Neural progenitor cell (in vitro differentiated cells): Measurements from ENCODE around the gene CXCR5. TPM values are rescaled to one million over a fixed set of nuclear protein-coding genes. Genes with fewer than 3 reads are reported as not detected.

Experiments
- DNase-seq: peaks from one replicate; pipeline ENCODE4 v3.0.0-alpha.2; 2016; ENCODE audit warnings: low spot score
- H2AFZ ChIP-seq: fragments of 200-600 bp; sonication (generic); replicated peaks from 2 replicates; pipeline ENCODE4 v1.6.1; 2016; ENCODE audit warnings: antibody characterized with exemption
- H3F3A ChIP-seq: fragments of 200-600 bp; sonication (generic); 2 replicates; pipeline ENCODE4 v1.6.1; 2016; ENCODE audit warnings: antibody characterized with exemption, low read depth
- H3K27ac ChIP-seq: fragments of 200-600 bp; sonication (generic); 2 replicates; pipeline ENCODE4 v1.5.1; 2016; ENCODE audit warnings: mild to moderate bottlenecking
- H3K27me3 ChIP-seq: fragments of 200-600 bp; sonication (generic); 2 replicates; pipeline ENCODE4 v1.6.1; 2016; ENCODE audit warnings: mild to moderate bottlenecking, moderate library complexity
- H3K36me3 ChIP-seq: fragments of 200-600 bp; sonication (generic); 2 replicates; pipeline ENCODE4 v1.5.1; 2016
- H3K4me1 ChIP-seq: fragments of 200-600 bp; sonication (generic); 2 replicates; pipeline ENCODE4 v1.6.1; 2016; ENCODE audit warnings: mixed run types
- H3K4me2 ChIP-seq: fragments of 200-600 bp; sonication (generic); 2 replicates; pipeline ENCODE4 v1.6.1; 2016
- H3K4me3 ChIP-seq: fragments of 200-600 bp; sonication (generic); 2 replicates; pipeline ENCODE4 v1.5.1; 2016
- H3K79me2 ChIP-seq: fragments of 200-600 bp; sonication (generic); 2 replicates; pipeline ENCODE4 v1.6.1; 2016; ENCODE audit warnings: low read depth
- H3K9ac ChIP-seq: fragments of 200-600 bp; sonication (generic); 2 replicates; pipeline ENCODE4 v1.6.1; 2016
- H3K9me3 ChIP-seq: fragments of 200-600 bp; sonication (generic); 2 replicates; pipeline ENCODE4 v1.5.1; 2016; ENCODE audit warnings: low read depth
- H4K20me1 ChIP-seq: fragments of 200-600 bp; sonication (generic); 2 replicates; pipeline ENCODE4 v1.6.1; 2016; ENCODE audit warnings: low read depth
- H3K27ac Mint-ChIP-seq: 3 replicates; pipeline ENCODE4 v1.8.0; 2021; ENCODE audit warnings: mixed read lengths
- H3K27me3 Mint-ChIP-seq: 2 replicates; pipeline ENCODE4 v1.8.0; 2022; ENCODE audit warnings: low read depth, mild to moderate bottlenecking, inconsistent platforms, moderate library complexity, mixed read lengths; ENCODE audit not compliant: insufficient read depth
- H3K36me3 Mint-ChIP-seq: 3 replicates; pipeline ENCODE4 v1.8.0; 2021; ENCODE audit warnings: mixed read lengths
- H3K4me1 Mint-ChIP-seq: 3 replicates; pipeline ENCODE4 v1.8.0; 2021; ENCODE audit warnings: mixed read lengths
- H3K4me3 Mint-ChIP-seq: 3 replicates; pipeline ENCODE4 v1.8.0; 2021; ENCODE audit warnings: mild to moderate bottlenecking, moderate library complexity, mixed read lengths
- H3K9me3 Mint-ChIP-seq: 3 replicates; pipeline ENCODE4 v1.8.0; 2020; ENCODE audit warnings: mixed read lengths
- EZH2 ChIP-seq: fragments of 200-600 bp; sonication (generic); IDR thresholded peaks from 2 replicates; pipeline ENCODE4 v1.6.1; 2017; ENCODE audit warnings: antibody characterized with exemption, mild to moderate bottlenecking, moderate library complexity
- EZH2phosphoT487 ChIP-seq: fragments of 200-600 bp; sonication (generic); IDR thresholded peaks from 2 replicates; pipeline ENCODE4 v1.6.1; 2017; ENCODE audit warnings: antibody characterized with exemption
- total RNA-seq: library from RNA; depleted of rRNA; stranded (reverse); fragments of >200 nt; gene quantifications from 2 replicates; pipeline ENCODE4 v1.2.3, GENCODE V29; 2015; ENCODE audit warnings: low replicate concordance
- TF ChIP-seq, protein P1 (sequence below): fragments of 200-600 bp; sonication (generic); IDR thresholded peaks from 2 replicates; pipeline ENCODE4 v1.5.1; 2017; ENCODE audit warnings: antibody characterized with exemption, mild to moderate bottlenecking

The CXCR5 gene
- total RNA-seq, 1 donor from 2014 or later = not detected

DNA sequence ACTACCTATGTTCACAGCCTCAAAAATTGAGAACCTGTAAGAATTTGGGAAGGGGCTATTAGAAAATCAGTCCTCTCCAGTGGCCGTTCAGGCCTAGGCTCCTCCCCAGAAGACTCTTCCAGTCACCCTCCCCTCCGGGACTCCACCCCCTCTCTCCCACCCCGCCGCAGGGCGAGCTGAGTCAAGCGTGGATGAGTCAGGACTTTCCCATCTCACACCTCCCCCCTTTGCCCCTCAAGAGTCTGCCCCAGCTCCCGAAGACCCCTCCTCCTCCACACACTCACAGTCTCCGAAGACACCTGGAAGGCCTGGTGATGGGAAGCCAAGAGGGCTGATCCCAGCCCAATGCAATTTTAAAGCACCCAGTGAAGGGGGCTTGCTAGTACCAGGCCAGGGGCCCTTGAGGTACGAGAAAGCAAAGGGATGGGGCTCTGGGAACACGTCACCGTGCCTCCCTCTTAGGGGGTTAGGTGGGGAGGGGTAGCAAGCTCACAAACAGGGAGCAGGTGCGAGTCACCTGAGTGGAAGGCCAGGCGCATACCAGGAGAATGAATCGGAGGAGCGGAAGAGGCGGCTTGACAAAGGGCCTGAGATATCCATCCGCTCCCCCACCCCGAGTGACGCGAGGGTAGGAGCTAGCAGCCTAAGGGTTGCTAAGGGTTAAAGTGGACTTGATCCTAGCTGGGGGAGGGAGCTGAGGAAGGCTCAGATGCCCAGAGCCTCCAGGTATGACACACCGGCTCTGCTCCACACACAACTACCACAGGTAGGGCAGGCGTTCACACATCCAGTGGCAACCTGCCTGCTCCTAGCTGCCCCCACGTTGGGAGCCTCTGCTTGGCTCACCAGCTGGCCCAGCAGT, 28.4 kb downstream of the CXCR5 start:
- Histone ChIP-seq H3K4me3 (no peak overlapping the region), H3K4me1 (peaks cover 96% of the 10 kb centered on the region), H3K27ac (peak overlapping the region; percentile 48), H4K20me1 (peaks cover 51% of the 10 kb centered on the region), H3F3A (peaks cover 78% of the 10 kb centered on the region), H3K9ac (no peak overlapping the region), H3K9me3 (no peaks in the 10 kb centered on the region), H3K79me2 (peaks cover 91% of the 10 kb centered on the region), H2AFZ (no peak overlapping the region), H3K27me3 (no peaks in the 10 kb centered on the region), H3K36me3 (no peaks in the 10 kb centered on the region), H3K4me2 (peak overlapping the region; percentile 68)
- Mint-ChIP-seq H3K9me3 (no peaks in the 10 kb centered on the region), H3K27ac (peak overlapping the region; percentile 94), H3K4me3 (peak overlapping the region; percentile 77), H3K27me3 (peaks cover 2% of the 10 kb centered on the region), H3K4me1 (peaks cover 82% of the 10 kb centered on the region), H3K36me3 (peaks cover 3% of the 10 kb centered on the region)
- DNase-seq = peak; percentile 78
- TF ChIP-seq, protein P1, sequence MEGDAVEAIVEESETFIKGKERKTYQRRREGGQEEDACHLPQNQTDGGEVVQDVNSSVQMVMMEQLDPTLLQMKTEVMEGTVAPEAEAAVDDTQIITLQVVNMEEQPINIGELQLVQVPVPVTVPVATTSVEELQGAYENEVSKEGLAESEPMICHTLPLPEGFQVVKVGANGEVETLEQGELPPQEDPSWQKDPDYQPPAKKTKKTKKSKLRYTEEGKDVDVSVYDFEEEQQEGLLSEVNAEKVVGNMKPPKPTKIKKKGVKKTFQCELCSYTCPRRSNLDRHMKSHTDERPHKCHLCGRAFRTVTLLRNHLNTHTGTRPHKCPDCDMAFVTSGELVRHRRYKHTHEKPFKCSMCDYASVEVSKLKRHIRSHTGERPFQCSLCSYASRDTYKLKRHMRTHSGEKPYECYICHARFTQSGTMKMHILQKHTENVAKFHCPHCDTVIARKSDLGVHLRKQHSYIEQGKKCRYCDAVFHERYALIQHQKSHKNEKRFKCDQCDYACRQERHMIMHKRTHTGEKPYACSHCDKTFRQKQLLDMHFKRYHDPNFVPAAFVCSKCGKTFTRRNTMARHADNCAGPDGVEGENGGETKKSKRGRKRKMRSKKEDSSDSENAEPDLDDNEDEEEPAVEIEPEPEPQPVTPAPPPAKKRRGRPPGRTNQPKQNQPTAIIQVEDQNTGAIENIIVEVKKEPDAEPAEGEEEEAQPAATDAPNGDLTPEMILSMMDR = no peak
- no peak for TF ChIP-seq EZH2phosphoT487
- TF ChIP-seq EZH2 = no peak

GRCh38 chr11:118912742-118913410, 29.2 kb downstream of the CXCR5 start:
- H3K9ac ChIP-seq = no peak overlapping the region

DNA sequence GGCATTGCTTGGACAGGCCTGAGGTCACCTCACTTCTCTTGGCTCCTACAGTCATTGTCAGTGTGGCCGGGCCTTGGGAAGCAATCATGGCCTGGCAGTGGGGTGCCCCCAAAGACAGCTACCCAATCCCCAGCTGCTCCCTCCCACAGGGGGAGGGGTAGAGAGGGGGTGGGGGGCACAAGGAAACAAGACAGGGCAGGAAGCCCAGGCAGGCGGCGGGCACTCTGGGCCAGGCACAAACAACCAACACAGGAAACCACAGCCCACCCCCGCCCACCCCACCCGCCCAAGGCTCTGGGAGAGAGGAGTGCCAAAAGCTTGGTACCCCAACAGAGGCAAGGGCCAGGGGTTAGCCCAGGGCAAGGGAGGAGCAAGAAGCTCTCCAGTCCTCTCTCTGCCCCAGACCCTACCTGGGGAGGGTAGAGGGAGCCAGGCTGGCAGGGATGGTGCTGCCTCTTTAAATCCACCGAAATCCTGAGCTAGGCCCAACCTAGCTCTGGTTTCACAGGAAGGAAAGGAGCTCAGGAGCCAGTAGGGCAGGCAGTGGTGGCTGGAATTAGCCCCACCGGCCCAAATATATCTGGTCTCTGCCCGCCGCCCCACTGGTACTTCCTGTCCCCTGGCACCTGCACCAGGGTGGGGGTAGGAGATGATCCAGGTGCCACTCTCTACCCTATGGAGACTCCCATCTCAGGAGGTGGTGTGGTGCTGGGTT, 29.9 kb downstream of the CXCR5 start:
- peaks cover 82% of the 10 kb centered on the region for H3K4me1 Mint-ChIP-seq
- no peak overlapping the region for H3K4me3 Mint-ChIP-seq
- H3K27me3 Mint-ChIP-seq = peaks cover 3% of the 10 kb centered on the region
- Histone ChIP-seq H2AFZ (no peak overlapping the region), H4K20me1 (peaks cover 47% of the 10 kb centered on the region), H3K9me3 (no peaks in the 10 kb centered on the region), H3K27me3 (no peaks in the 10 kb centered on the region), H3K4me2 (peak overlapping the region; percentile 53), H3K4me1 (peaks cover 96% of the 10 kb centered on the region), H3K27ac (no peak overlapping the region), H3K79me2 (peaks cover 90% of the 10 kb centered on the region), H3F3A (peaks cover 82% of the 10 kb centered on the region), H3K4me3 (no peak overlapping the region), H3K36me3 (no peaks in the 10 kb centered on the region), H3K9ac (no peak overlapping the region)
- no peak overlapping the region for H3K27ac Mint-ChIP-seq
- no peaks in the 10 kb centered on the region for H3K36me3 Mint-ChIP-seq
- TF ChIP-seq EZH2 (no peak), EZH2phosphoT487 (no peak)
- TF ChIP-seq, protein P1 = no peak
- H3K9me3 Mint-ChIP-seq = no peaks in the 10 kb centered on the region
- DNase-seq = peak; percentile 11

More at GRCh38 chr11:118912742-118913410, 29.2 kb downstream of the CXCR5 start:
- Histone ChIP-seq H2AFZ (no peak overlapping the region), H3K79me2 (peaks cover 90% of the 10 kb centered on the region), H3K36me3 (no peaks in the 10 kb centered on the region), H3K4me1 (peaks cover 96% of the 10 kb centered on the region), H4K20me1 (peaks cover 47% of the 10 kb centered on the region), H3K4me3 (no peak overlapping the region), H3K27ac (peak overlapping the region; percentile 48), H3K27me3 (no peaks in the 10 kb centered on the region), H3F3A (peaks cover 80% of the 10 kb centered on the region), H3K9me3 (no peaks in the 10 kb centered on the region), H3K4me2 (peak overlapping the region; percentile 68)
- H3K36me3 Mint-ChIP-seq = no peaks in the 10 kb centered on the region
- no peak for TF ChIP-seq EZH2
- TF ChIP-seq, protein P1 = no peak
- TF ChIP-seq EZH2phosphoT487 = no peak
- no peak for DNase-seq
- no peak overlapping the region for H3K27ac Mint-ChIP-seq
- peaks cover 2% of the 10 kb centered on the region for H3K27me3 Mint-ChIP-seq
- H3K4me3 Mint-ChIP-seq = peak overlapping the region; percentile 52
- H3K4me1 Mint-ChIP-seq = peaks cover 82% of the 10 kb centered on the region
- no peaks in the 10 kb centered on the region for H3K9me3 Mint-ChIP-seq
